HL-60 (cell line): Measurements from ENCODE around the gene NUB1.

Source experiments
- DNase-seq, 2 experiments: peaks; one replicate each; pipeline ENCODE4 v3.0.0-alpha.2; 2010 to 2020; ENCODE audit warnings: low read depth in 1 of 2, low spot score in 1 of 2
- H3K27ac ChIP-seq: fragments of 250-450 bp; sonication (Bioruptor Pico); replicated peaks from 2 replicates; pipeline ENCODE4 v1.5.1; 2020; ENCODE audit warnings: mild to moderate bottlenecking, moderate library complexity
- H3K27me3 ChIP-seq: fragments of 250-450 bp; sonication (Bioruptor Pico); 2 replicates; pipeline ENCODE4 v1.5.1; 2021; ENCODE audit warnings: mild to moderate bottlenecking, moderate library complexity; ENCODE audit not compliant: insufficient read depth, poor library complexity, severe bottlenecking
- H3K4me3 ChIP-seq: replicated peaks from 2 replicates; pipeline ENCODE4 v1.5.1; 2011; ENCODE audit warnings: mild to moderate bottlenecking, control low read depth, low read length; ENCODE audit not compliant: insufficient read depth
- CTCF ChIP-seq: IDR thresholded peaks from one replicate; pipeline ENCODE4 v1.5.1; 2011; ENCODE audit warnings: low read length, control low read depth, inconsistent platforms; ENCODE audit not compliant: insufficient read depth
- GABPA ChIP-seq: IDR thresholded peaks from 2 replicates; pipeline ENCODE4 v1.6.1; 2012; ENCODE audit warnings: low read depth
- POLR2AphosphoS5 ChIP-seq: IDR thresholded peaks from 2 replicates; pipeline ENCODE4 v1.6.1; 2012; ENCODE audit warnings: low read depth
- REST ChIP-seq: IDR thresholded peaks from 2 replicates; pipeline ENCODE4 v1.6.1; 2012; ENCODE audit warnings: low read depth; ENCODE audit not compliant: insufficient replicate concordance
- SPI1 ChIP-seq: IDR thresholded peaks from 2 replicates; pipeline ENCODE4 v1.6.1; 2012; ENCODE audit warnings: low read depth, mild to moderate bottlenecking, borderline replicate concordance

NUB1 gene

DNA sequence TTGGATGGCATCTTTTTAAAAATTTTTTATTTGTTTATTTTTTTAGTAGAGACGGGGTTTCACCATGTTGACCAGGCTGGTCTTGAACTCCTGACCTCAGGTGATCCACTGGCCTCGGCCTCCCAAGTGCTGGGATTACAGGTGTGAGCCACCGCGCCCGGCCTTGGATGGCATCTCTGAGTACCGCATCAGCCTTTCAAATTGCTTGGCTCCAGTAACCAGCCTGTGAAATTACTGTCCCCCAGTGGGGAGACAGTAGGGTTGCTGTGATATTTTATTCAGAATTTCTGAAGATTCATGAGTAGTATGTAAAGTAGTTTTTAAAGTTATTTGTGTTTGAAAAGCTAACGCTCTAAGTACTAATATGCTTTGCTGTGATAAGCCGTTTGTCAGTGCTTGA, 1.2 kb downstream of the NUB1 start:
- no peak for DNase-seq
- H3K27ac ChIP-seq = peak overlapping the region; percentile 54; the same call in 1 of the 2 replicates
- H3K27me3 ChIP-seq = no peaks in the 10 kb centered on the region
- no peak for TF ChIP-seq SPI1
- no peak for TF ChIP-seq GABPA
- no peak for TF ChIP-seq REST
- no peak for TF ChIP-seq POLR2AphosphoS5
- no peak for TF ChIP-seq CTCF
- peak overlapping the region; percentile 86 for H3K4me3 ChIP-seq

- Histone ChIP-seq H3K27ac (no peak overlapping the region), H3K27me3 (no peaks in the 10 kb centered on the region), H3K4me3 (no peak overlapping the region)
- TF ChIP-seq REST (no peak), SPI1 (no peak), CTCF (no peak), POLR2AphosphoS5 (no peak), GABPA (no peak)
- DNase-seq = no peak
Measured at GRCh38 chr7:151343516-151343915, 1.9 kb downstream of the NUB1 start.

DNA sequence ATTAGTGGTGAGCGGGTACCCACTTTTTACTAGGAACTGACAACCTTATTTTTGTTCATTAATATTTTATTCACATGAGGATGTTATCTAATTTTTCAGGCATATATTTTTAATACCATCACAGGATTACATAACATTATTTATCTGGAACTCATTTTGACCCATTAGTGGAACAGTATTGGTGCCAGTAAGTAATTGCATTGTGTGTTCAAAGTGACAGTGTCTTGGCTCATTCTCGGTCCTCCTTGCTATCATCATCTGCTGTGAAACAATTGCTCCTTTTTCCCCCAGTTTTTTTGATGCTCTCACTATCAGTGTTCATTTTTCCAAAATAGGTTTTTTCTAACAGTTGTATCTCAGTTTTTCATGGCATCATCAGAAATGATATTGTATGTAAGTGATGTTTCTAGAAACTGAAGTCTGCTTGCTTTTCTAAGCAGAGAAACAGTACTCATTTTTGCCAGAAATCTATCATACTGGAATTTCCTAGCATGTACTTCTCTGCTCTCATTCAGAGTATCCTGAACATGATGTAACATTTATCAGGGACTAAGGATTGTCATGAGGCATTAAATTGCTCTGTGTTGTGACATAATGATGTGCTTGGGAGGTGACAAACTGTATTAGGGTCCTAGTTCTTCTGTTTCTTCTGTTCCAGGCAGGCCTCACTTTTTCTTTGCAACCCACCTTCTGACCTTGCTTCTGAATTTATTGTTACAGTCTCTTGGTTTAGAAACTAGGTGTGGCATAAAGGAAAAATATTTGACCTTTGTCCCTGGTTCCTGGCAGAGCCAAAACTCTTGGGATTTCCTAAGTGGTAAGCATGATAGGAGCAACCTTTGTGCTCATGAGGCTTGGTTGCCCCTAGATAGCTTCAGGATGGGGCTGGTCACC, 4.2 kb downstream of the NUB1 start:
- DNase-seq = no peak
- Histone ChIP-seq H3K27ac (no peak overlapping the region), H3K4me3 (no peak overlapping the region), H3K27me3 (no peaks in the 10 kb centered on the region)
- TF ChIP-seq SPI1 (no peak), CTCF (no peak)

DNA sequence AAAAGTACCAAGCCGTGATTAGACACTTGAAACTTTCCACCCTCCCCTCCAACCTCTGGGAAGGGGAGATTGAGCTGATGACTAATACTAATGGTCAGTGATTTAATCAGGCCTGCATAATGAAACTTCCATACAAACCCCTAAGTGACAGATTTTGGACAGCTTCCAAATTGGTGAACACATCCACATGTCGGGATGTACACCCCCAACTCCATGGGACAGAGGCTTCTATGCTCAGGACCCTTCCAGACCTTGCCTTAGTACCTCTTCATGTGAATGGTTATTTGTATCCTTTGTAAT, 4.8 kb downstream of the NUB1 start:
- TF ChIP-seq REST = no peak
- no peak for TF ChIP-seq SPI1
- TF ChIP-seq GABPA = no peak
- no peak for TF ChIP-seq POLR2AphosphoS5
- no peak for TF ChIP-seq CTCF
- no peak overlapping the region for H3K27ac ChIP-seq
- no peaks in the 10 kb centered on the region for H3K27me3 ChIP-seq
- DNase-seq = no peak
- H3K4me3 ChIP-seq = no peak overlapping the region
